K562 (cell line): ENCODE data around the gene VPS13D. TPM values are rescaled to one million over a fixed set of nuclear protein-coding genes. Genes with fewer than 3 reads are reported as not detected.

ENCODE experiments used
- ATAC-seq: fragments of 200-7000 bp; cut with Tn5 transposase; 3 replicates; pipeline ENCODE4 v1.9.1; 2020; ENCODE audit warnings: moderate library complexity
- BruUV-seq: library from RNA; stranded (reverse); fragments of 400-500 nt; replicated peaks from 2 replicates; lab custom pipeline; 2021; lab: Mats Ljungman, UMichigan
- CTCF ChIA-PET: fragments of 300-600 bp; formaldehyde crosslinking; extraction: SDS; loops from one replicate; lab custom pipeline; 2021; ENCODE audit warnings: low intra/inter-chr PET ratio; lab: Yijun Ruan, JAX
- POLR2A ChIA-PET: fragments of 300-600, 350-650 bp; sonication (Branson Sonifier 250); formaldehyde crosslinking; extraction: SDS; loops from one replicate; lab custom pipeline; 2021; ENCODE audit warnings: antibody characterized with exemption, inconsistent platforms; lab: Yijun Ruan, JAX
- DNase-seq, 4 experiments: peaks; one replicate each; pipeline versions ENCODE4 v3.0.0 to v3.0.0-alpha.2; 2011 to 2018; ENCODE audit warnings: low spot score in 3 of 4, mixed read lengths in 3 of 4; ENCODE audit errors: extremely low read depth in 1 of 4
- FAIRE-seq: peaks from 2 replicates; lab custom pipeline; 2011; peaks lifted over from hg19 to GRCh38; lab: Jason Lieb, UNC
- H2AFZ ChIP-seq: 2 replicates; pipeline ENCODE4 v1.6.0; 2011; ENCODE audit warnings: low read depth, low read length, control low read depth, inconsistent platforms
- H3K27ac ChIP-seq: fragments of 200-600 bp; 3 replicates; pipeline ENCODE4 v1.8.0; 2011; ENCODE audit warnings: low read depth, mild to moderate bottlenecking, control low read depth, inconsistent platforms, low read length, moderate library complexity, mixed read lengths; ENCODE audit errors: extremely low read depth
- H3K27me3 ChIP-seq, 2 experiments: fragments of 300-600 bp in 1 of 2; 2 replicates in 1 of 2; 3 replicates in 1 of 2; pipeline versions ENCODE4 v1.6.0 to v1.8.0; 2011; ENCODE audit warnings: inconsistent platforms in 2 of 2, low read length in 2 of 2, mild to moderate bottlenecking in 1 of 2, mixed read lengths in 1 of 2, moderate library complexity in 1 of 2; ENCODE audit not compliant: control insufficient read depth in 2 of 2, insufficient read depth in 2 of 2
- H3K36me3 ChIP-seq: fragments of 300-600 bp; 3 replicates; pipeline ENCODE4 v1.8.0; 2011; ENCODE audit warnings: mild to moderate bottlenecking, low read length, inconsistent platforms; ENCODE audit not compliant: control insufficient read depth, insufficient read depth
- H3K4me1 ChIP-seq, 2 experiments: fragments of 200-600 bp in 1 of 2; replicated peaks in 1 of 2; 2 replicates in 1 of 2; 3 replicates in 1 of 2; pipeline versions ENCODE4 v1.5.1 to v1.8.0; 2011; ENCODE audit warnings: inconsistent platforms in 2 of 2, low read length in 2 of 2, mild to moderate bottlenecking in 1 of 2, mixed read lengths in 1 of 2, moderate library complexity in 1 of 2; ENCODE audit not compliant: control insufficient read depth in 2 of 2, insufficient read depth in 2 of 2
- H3K4me2 ChIP-seq: 2 replicates; pipeline ENCODE4 v1.6.1; 2011; ENCODE audit warnings: low read length, control low read depth, inconsistent platforms, mixed read lengths; ENCODE audit not compliant: insufficient read depth
- H3K4me3 ChIP-seq: fragments of 200-600 bp; sonication (generic), shearing (Covaris generic); 2 replicates; pipeline ENCODE4 v1.5.1; 2016; ENCODE audit warnings: control low read depth, inconsistent platforms
- H3K79me2 ChIP-seq: fragments of 200-600 bp; 3 replicates; pipeline ENCODE4 v1.8.0; 2011; ENCODE audit warnings: low read length, inconsistent platforms; ENCODE audit not compliant: control insufficient read depth, insufficient read depth
- H3K9ac ChIP-seq, 2 experiments: 2 replicates each; pipeline versions ENCODE4 v1.6.0 to v1.6.1; 2011; ENCODE audit warnings: low read depth in 2 of 2, low read length in 2 of 2, control low read depth in 1 of 2, inconsistent platforms in 1 of 2, mild to moderate bottlenecking in 1 of 2, mixed read lengths in 1 of 2; ENCODE audit not compliant: insufficient read depth in 1 of 2
- H3K9me1 ChIP-seq: one replicate; pipeline ENCODE4 v1.6.0; 2011; ENCODE audit warnings: inconsistent platforms, mild to moderate bottlenecking, low read length, moderate library complexity; ENCODE audit not compliant: control insufficient read depth, insufficient read depth
- H3K9me3 ChIP-seq: replicated peaks from 2 replicates; pipeline ENCODE4 v1.5.1; 2011; ENCODE audit warnings: low read depth, low read length, inconsistent platforms; ENCODE audit not compliant: control insufficient read depth, insufficient read depth
- H4K20me1 ChIP-seq: replicated peaks from 2 replicates; pipeline ENCODE4 v1.6.1; 2011; ENCODE audit warnings: low read length, inconsistent platforms, mixed read lengths; ENCODE audit not compliant: control insufficient read depth, insufficient read depth
- CTCF ChIP-seq, 3 experiments: IDR thresholded peaks in 2 of 3; conservative IDR thresholded peaks in 1 of 3; 2 replicates each; pipeline ENCODE4 v1.5.1; 2011 to 2012; ENCODE audit warnings: low read length in 3 of 3, mild to moderate bottlenecking in 3 of 3, control low read depth in 2 of 3, improper control_type of control experiment in 1 of 3, inconsistent platforms in 1 of 3, low read depth in 1 of 3, mixed read lengths in 1 of 3, moderate library complexity in 1 of 3; ENCODE audit not compliant: insufficient read depth in 2 of 3
- FOSL1 ChIP-seq: fragments of 200-800 bp; sonication (Bioruptor generic); conservative IDR thresholded peaks from 2 replicates; pipeline ENCODE4 v1.6.1; 2016; ENCODE audit warnings: missing genetic modification characterization, missing compliant biosample characterization
- HDAC8 ChIP-seq: fragments of 450-650 bp; IDR thresholded peaks from 2 replicates; pipeline ENCODE4 v1.6.1; 2016; ENCODE audit warnings: mild to moderate bottlenecking, missing genetic modification characterization, moderate library complexity, missing compliant biosample characterization
- NRF1 ChIP-seq, 2 experiments: fragments of 450-650 bp; IDR thresholded peaks in 1 of 2; conservative IDR thresholded peaks in 1 of 2; 2 replicates each; pipeline ENCODE4 v1.6.1; 2014; ENCODE audit warnings: mild to moderate bottlenecking in 2 of 2
- PHF20 ChIP-seq: fragments of 450-650 bp; IDR thresholded peaks from 2 replicates; pipeline ENCODE4 v1.6.1; 2018; ENCODE audit not compliant: partially characterized antibody
- RBM25 ChIP-seq: fragments of 200-400 bp; formaldehyde crosslinking; IDR thresholded peaks from 2 replicates; pipeline ENCODE4 v1.6.1; 2018; ENCODE audit warnings: low read length, low read depth, moderate library complexity; ENCODE audit not compliant: severe bottlenecking
- SAFB ChIP-seq: fragments of 200-400 bp; formaldehyde crosslinking; IDR thresholded peaks from 2 replicates; pipeline ENCODE4 v1.6.1; 2017; ENCODE audit warnings: low read depth, low read length, borderline replicate concordance
- WGBS: fragments of 100-300 bp; shearing (Covaris generic); methylation state at CpG from one replicate; pipeline ENCODE4 v1.1.6; 2016; ENCODE audit warnings: low coverage, mixed read lengths; ENCODE audit not compliant: insufficient coverage; ENCODE audit errors: missing lambda C conversion rate; 5-methylcytosine and 5-hydroxymethylcytosine counted together
- in situ Hi-C: fragments of 300-500 bp; cut with MboI; formaldehyde crosslinking; loops from 4 replicates; pipeline ENCODE4 v1.15.0; 2018; ENCODE audit warnings: inconsistent platforms, mixed read lengths
- intact Hi-C: fragments of 100-400 bp; cut with micrococcal nuclease; formaldehyde crosslinking; loops from 2 replicates; pipeline ENCODE4 v1.14.2; 2022
- polyA plus RNA-seq, 8 experiments: library from polyadenylated mRNA; depleted of rRNA in 4 of 8; stranded (reverse) in 5 of 8; unstranded in 3 of 8; fragments of >200 nt; fragmentation: Nextera tagmentation in 2 of 8; fragmentation: Illumina TruSeq in 1 of 8; extraction: Ambion mirVana in 2 of 8; extraction: Trizol in 1 of 8; gene quantifications; 2 replicates each; pipeline versions ENCODE4 v1.2.1 to v1.2.3, GENCODE V29; 2011 to 2014; ENCODE audit warnings: inconsistent platforms in 1 of 8, missing spikeins in 1 of 8
- total RNA-seq, 7 experiments: library from RNA; depleted of rRNA in 6 of 7; stranded (reverse); fragments of >200 nt in 6 of 7; fragmentation: Illumina TruSeq in 2 of 7; extraction: Trizol in 2 of 7; gene quantifications; 2 replicates each; pipeline versions ENCODE4 v1.2.1 to v1.2.3, GENCODE V29; 2011 to 2021; ENCODE audit warnings: low replicate concordance in 1 of 7
- TF ChIP-seq, protein P1 (sequence below): fragments of 450-650 bp; IDR thresholded peaks from 2 replicates; pipeline ENCODE4 v1.6.1; 2018; ENCODE audit not compliant: partially characterized antibody
- TF ChIP-seq, protein P2 (sequence below): sonication (generic); formaldehyde crosslinking; IDR thresholded peaks from 2 replicates; pipeline ENCODE4 v1.8.0; 2023; ENCODE audit warnings: mild to moderate bottlenecking, missing genetic modification reagents
- TF ChIP-seq, protein P3 (sequence below): fragments of 450-650 bp; IDR thresholded peaks from 2 replicates; pipeline ENCODE4 v1.6.1; 2016; ENCODE audit warnings: mild to moderate bottlenecking

Gene VPS13D
- total and polyA plus RNA-seq, 9 of the 15 experiments (the other 6 are each of a cell fraction or from before 2014, with no cell fraction given), result 6.1 to 51.5 (median 38.5) TPM

- TF ChIP-seq, protein P1, sequence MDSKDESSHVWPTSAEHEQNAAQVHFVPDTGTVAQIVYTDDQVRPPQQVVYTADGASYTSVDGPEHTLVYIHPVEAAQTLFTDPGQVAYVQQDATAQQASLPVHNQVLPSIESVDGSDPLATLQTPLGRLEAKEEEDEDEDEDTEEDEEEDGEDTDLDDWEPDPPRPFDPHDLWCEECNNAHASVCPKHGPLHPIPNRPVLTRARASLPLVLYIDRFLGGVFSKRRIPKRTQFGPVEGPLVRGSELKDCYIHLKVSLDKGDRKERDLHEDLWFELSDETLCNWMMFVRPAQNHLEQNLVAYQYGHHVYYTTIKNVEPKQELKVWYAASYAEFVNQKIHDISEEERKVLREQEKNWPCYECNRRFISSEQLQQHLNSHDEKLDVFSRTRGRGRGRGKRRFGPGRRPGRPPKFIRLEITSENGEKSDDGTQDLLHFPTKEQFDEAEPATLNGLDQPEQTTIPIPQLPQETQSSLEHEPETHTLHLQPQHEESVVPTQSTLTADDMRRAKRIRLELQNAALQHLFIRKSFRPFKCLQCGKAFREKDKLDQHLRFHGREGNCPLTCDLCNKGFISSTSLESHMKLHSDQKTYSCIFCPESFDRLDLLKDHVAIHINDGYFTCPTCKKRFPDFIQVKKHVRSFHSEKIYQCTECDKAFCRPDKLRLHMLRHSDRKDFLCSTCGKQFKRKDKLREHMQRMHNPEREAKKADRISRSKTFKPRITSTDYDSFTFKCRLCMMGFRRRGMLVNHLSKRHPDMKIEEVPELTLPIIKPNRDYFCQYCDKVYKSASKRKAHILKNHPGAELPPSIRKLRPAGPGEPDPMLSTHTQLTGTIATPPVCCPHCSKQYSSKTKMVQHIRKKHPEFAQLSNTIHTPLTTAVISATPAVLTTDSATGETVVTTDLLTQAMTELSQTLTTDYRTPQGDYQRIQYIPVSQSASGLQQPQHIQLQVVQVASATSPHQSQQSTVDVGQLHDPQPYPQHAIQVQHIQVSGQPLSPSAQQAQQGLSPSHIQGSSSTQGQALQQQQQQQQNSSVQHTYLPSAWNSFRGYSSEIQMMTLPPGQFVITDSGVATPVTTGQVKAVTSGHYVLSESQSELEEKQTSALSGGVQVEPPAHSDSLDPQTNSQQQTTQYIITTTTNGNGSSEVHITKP, result no peak
- TF ChIP-seq, protein P2, sequence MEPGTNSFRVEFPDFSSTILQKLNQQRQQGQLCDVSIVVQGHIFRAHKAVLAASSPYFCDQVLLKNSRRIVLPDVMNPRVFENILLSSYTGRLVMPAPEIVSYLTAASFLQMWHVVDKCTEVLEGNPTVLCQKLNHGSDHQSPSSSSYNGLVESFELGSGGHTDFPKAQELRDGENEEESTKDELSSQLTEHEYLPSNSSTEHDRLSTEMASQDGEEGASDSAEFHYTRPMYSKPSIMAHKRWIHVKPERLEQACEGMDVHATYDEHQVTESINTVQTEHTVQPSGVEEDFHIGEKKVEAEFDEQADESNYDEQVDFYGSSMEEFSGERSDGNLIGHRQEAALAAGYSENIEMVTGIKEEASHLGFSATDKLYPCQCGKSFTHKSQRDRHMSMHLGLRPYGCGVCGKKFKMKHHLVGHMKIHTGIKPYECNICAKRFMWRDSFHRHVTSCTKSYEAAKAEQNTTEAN (CRISPR knock-in tag), result no peak
- no peak for TF ChIP-seq PHF20
Measured at GRCh38 chr1:12338823-12339222, 109.0 kb downstream of the VPS13D start (continued).

GRCh38 chr1:12339396-12339795 is 109.6 kb downstream of the VPS13D start:
- 84% methylated on average over 3 of the region's 3 CpGs for WGBS
- no peak overlapping the region for H3K4me2 ChIP-seq
- ChIA-PET CTCF (interaction anchor here (1.5 kb wide), 1 partner anchor 320 kb away, joined by 3 read pairs; no protein-coding TSS in a partner anchor), POLR2A (interaction anchor here (0.6 to 1.1 kb wide), 8 partner anchors 9 to 270 kb away, joined by 3 to 4 read pairs (median 4); no protein-coding TSS in a partner anchor)
- ATAC-seq (peak; percentile 77), FAIRE-seq (no peak), DNase-seq (peak in 3 of 4 experiments; percentile 22 to 36 (median 25))
- no peak overlapping the region for H3K9ac ChIP-seq
- H3K79me2 ChIP-seq, result no peaks in the 10 kb centered on the region
- no peaks in the 10 kb centered on the region for H3K27me3 ChIP-seq
- in situ Hi-C loops, result no loop called here
- H2AFZ ChIP-seq, result no peak overlapping the region
- no TSS peak for BruUV-seq
- no peak overlapping the region for H3K27ac ChIP-seq
- H3K36me3 ChIP-seq, result peaks cover 61% of the 10 kb centered on the region
- intact Hi-C loops, result no loop called here
- H4K20me1 ChIP-seq, result no peaks in the 10 kb centered on the region
- H3K9me3 ChIP-seq, result no peaks in the 10 kb centered on the region
- no peak overlapping the region for H3K4me3 ChIP-seq
- no peaks in the 10 kb centered on the region for H3K9me1 ChIP-seq
- H3K4me1 ChIP-seq, result peaks cover 0 to 8% of the 10 kb centered on the region in 2 experiments; a peak in 4 of 5 replicates
- no peak for TF ChIP-seq HDAC8 (tag)
- TF ChIP-seq NRF1 (conservative IDR thresholded peaks at IDR 0.05 in 1 of 2, IDR thresholded peaks at IDR 0.05 in 1 of 2), result no peak
- no peak for TF ChIP-seq SAFB
- no peak for TF ChIP-seq FOSL1
- no peak for TF ChIP-seq RBM25
- TF ChIP-seq, protein P3, sequence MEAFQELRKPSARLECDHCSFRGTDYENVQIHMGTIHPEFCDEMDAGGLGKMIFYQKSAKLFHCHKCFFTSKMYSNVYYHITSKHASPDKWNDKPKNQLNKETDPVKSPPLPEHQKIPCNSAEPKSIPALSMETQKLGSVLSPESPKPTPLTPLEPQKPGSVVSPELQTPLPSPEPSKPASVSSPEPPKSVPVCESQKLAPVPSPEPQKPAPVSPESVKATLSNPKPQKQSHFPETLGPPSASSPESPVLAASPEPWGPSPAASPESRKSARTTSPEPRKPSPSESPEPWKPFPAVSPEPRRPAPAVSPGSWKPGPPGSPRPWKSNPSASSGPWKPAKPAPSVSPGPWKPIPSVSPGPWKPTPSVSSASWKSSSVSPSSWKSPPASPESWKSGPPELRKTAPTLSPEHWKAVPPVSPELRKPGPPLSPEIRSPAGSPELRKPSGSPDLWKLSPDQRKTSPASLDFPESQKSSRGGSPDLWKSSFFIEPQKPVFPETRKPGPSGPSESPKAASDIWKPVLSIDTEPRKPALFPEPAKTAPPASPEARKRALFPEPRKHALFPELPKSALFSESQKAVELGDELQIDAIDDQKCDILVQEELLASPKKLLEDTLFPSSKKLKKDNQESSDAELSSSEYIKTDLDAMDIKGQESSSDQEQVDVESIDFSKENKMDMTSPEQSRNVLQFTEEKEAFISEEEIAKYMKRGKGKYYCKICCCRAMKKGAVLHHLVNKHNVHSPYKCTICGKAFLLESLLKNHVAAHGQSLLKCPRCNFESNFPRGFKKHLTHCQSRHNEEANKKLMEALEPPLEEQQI, result no peak
- peak; percentile 29 to 44 (median 36); a peak in 4 of 6 replicates for TF ChIP-seq CTCF (IDR thresholded peaks at IDR 0.05 in 2 of 3, conservative IDR thresholded peaks at IDR 0.05 in 1 of 3; ENCODE audit: insufficient read depth in 2 of 3, low read depth in 1 of 3, low read length in 3 of 3)
